Measurements from ENCODE around the gene TCF25.

The TCF25 gene

GRCh38 chr16:89949121-89949742, 75.8 kb downstream of the TCF25 start:
- DNase-seq: no peak

- DNase-seq: no peak
Measured at GRCh38 chr16:89949756-89950155, 76.4 kb downstream of the TCF25 start.

- DNase-seq: no peak
Measured at GRCh38 chr16:89951509-89951908, 78.1 kb downstream of the TCF25 start.

DNA sequence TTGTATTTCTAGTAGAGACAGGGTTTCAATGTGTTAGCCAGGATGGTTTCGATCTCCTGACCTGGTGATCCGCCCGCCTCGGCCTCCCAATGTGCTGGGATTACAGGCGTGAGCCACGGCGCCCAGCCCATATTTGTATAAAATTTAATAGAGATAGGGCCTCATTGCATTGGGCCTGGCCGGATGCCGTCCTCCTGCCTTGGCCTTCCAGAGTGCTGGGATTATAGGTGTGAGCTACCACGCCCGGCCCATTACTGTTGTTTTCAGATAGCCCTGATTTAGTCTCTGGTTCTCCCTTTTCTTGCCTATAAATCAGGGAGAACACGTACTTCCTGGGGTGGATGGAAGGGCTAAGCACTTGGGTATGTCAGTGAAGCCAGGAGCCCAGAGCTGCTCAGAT, 78.7 kb downstream of the TCF25 start:
- DNase-seq: no peak

DNA sequence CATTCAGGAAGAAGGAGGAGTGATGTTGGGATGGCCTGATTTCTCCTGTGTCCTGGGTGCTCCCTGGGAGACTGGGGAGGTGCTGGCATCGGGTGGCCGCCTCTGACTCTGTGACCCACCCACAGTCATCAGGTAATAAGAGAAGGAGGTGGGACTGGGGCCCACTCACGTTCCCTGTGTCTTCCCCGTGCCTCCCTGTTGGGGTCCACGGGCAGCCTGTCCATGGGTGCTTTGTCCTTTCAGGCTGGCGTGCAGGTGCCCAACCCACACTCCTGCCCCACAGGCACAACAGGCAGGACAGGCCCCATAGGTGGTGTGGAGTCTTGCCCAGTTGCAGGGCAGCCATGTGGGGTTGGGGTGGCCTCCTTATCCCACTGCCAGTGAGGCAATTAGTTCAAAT, 79.2 kb downstream of the TCF25 start:
- no peak for DNase-seq

- no peak for DNase-seq
Measured at GRCh38 chr16:89953671-89954406, 80.4 kb downstream of the TCF25 start.

DNA sequence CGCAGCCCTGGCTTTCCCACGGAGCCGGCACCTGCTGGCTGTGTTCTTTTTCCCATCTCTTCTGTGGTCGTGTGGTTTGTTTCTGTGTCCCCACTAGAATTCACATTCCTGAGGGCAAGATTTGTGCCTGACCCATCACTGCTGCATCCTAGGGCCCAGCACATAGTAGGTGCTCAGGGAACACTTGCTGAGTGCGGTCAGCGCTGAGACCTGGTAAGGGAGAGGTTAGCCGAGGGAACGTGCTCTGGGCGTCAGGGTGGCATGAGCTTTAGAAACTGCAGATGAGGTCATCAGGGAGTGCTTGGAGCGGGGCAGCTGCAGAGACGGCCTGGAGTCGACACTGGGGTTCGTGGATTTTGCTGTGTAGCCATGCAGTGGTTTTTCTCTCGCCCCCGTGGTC, 81.1 kb downstream of the TCF25 start:
- DNase-seq: no peak

- DNase-seq: no peak
Measured at GRCh38 chr16:89955001-89955685, 81.8 kb downstream of the TCF25 start.

- DNase-seq: no peak
Measured at GRCh38 chr16:89956505-89957215, 83.3 kb downstream of the TCF25 start.

DNA sequence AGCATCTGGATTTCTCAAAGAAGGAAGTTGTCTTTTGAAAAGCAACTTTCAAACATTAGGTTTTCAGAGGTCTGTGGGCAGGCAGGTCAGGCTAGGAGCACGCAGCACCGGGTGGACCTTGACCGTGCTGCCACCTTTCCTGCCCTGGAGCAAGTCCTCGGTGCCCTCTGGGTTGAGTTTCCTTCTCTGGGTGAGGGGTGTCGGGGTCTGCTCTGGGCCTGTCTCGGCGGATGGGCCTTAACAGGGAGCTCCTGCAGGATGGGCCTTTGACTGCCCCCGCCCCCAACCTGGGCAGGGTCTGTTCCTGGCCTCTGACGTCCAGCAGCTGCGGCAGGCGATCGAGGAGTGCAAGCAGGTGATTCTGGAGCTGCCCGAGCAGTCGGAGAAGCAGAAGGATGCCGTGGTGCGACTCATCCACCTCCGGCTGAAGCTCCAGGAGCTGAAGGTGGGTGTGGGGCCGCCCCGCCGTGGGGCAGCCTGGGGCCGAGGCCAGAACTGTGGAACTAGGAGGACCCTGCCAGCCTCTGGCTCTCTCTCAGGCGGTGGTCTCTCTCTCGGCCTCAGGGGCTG, 83.9 kb downstream of the TCF25 start:
- no peak for DNase-seq

- peak; percentile 17 for DNase-seq
Measured at GRCh38 chr16:89958068-89958467, 84.7 kb downstream of the TCF25 start.

DNA sequence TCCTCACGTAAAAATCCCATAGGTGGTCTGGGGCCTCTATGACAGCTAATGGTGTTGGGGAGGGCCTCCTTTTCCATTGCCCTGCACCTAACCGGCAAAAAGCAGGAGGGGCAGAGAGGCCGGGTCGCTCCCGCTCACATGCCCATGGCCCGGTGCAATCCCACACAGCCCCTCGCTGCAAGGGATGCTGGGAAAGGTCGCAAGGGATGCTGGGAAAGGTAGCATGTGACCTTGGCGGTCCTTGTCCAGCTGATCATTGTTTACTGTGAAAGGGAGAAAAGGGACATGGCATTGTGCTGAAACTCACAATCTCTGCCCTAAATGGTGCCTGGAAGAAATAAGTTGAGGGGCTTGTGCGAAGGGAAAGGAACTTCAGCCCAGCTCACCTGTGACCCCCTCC, 85.2 kb downstream of the TCF25 start:
- DNase-seq: no peak

- DNase-seq: no peak
Measured at GRCh38 chr16:89960966-89961365, 87.6 kb downstream of the TCF25 start.
